HG03575 (cell line): Measurements from ENCODE around the gene TSHZ1.

Experiments used
- ATAC-seq: cut with Tn5 transposase; IDR thresholded peaks from one replicate; pipeline ENCODE4 v1.9.1; 2021; ENCODE audit not compliant: unreplicated experiment, insufficient number of reproducible peaks, low FRiP score; ENCODE audit errors: extremely low read depth

TSHZ1 gene

DNA sequence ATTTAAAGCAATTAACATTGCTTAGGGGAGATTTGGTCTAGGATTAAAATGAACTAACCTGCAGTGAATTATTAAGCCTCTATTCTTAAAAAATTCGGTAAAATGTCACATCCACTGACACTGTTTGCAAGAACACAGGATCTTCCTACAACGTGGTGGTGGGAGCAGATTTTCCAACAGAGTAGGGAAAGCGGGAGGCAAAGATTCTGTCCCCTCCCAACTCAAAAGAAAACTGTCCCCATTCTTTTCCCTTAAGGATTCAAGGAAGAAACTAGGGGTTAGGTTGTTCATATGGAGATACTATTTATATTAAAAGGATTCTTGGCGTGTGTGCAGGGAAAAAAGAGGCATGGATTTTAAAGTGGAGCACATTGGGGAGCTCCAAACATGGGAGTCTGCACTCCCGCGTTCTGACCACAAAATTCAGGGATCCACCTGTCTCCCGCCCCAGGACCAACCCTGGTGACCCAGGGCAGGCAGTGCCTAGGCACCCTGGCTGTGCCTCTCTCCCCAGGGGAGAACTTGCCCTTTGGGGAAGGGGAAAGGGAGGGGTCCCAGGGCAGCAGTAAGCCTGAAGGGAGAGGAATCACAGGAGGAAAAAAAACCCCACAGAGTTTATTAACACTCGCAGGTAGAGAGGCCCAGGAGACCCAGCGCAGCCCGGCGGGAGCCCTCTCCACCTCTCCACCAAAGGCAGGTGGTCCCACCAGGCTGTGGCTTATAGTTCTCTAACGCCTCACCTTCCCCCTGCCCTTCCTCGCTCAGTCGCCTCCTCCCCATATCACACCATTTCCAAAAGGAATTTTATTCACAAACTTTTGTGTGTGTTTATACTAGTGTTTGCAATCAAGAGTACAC lies 3.9 kb upstream of the TSHZ1 start:
- ATAC-seq: no peak

DNA sequence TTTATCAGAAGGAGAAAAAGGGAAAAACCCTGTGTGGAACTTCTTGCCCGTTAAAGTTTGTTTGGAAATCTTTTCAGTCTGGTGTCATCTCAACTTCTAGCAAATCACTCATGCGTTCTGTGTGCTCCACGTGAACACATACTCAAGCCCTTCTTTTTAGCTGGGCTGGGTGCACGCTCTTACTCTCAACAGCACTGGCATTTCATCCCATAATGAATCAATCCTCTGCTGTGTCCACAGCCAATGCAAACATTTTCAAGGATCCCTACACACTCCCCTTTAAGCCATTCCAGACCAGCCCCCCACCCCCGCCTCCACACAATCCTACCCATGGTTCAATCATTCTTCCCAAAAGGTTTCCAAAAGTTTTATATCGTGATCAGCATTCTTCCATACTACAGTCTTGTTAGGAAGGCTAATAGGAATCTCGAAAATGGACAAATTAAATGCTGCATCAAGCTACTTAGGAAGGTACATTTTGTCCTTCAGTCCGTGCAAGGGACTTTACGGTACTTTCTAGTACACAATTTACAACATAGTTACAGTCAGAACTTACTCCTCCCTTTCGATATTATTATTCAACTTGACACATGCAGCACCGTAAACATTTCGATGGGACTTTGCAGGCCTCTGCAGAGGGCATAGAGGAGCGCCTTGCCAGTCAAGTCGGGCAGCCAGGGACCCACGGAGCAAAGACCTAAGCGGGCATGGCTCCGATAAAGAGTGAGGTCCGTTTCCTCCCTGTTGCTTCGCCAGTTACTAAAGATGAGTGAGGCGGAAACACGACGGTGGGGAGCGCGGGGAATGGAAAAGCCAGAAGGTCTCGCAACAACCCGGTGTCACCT lies 3.1 kb upstream of the TSHZ1 start:
- ATAC-seq: no peak

DNA sequence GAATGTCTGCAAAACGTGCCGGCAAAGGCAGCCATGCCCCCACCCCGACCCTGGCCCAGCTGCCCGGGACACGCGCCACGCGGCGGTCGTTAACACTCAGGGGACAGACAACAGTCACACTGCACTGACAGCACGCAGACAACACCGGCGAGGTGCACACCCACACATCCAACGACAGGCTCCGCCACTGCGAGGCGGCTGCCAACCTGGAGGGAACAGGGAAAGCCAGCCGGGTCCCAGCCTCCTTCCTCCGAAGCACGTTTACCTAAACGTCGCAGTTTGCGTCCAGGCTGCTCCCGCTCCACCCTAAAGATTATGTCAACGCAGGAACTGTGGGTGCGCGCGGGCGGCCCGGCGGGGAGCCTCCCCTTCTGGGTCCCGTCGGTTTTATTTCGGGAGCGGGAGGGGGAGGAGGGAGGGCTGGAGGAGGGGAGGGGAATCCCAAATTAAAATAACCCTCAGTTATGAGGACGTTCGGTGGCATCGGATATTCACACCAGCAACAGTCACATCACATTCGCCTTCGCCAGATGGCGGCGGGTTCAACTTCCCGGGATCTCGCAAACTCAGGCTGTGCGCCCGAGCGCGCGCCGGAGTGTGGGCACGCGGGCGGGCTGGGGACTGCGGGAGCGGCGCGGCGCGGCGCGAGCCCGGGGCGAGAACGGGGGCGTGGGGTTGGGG lies 2.3 kb upstream of the TSHZ1 start:
- no peak for ATAC-seq

DNA sequence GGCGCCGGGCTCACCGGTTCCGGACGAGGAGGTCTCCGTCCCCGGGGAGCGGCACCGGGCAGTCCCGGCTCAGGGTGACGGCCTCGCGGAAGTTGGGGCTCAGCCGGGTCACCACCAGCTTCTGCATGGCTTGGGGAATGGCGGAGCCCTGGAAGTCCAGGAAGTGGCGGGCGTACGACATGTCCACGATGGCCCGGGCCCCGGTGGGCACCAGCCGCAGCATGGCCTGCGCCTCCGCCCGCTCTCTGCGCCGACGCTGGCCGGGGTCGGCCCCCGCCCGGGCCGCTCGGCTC lies 1.8 kb upstream of the TSHZ1 start:
- no peak for ATAC-seq

DNA sequence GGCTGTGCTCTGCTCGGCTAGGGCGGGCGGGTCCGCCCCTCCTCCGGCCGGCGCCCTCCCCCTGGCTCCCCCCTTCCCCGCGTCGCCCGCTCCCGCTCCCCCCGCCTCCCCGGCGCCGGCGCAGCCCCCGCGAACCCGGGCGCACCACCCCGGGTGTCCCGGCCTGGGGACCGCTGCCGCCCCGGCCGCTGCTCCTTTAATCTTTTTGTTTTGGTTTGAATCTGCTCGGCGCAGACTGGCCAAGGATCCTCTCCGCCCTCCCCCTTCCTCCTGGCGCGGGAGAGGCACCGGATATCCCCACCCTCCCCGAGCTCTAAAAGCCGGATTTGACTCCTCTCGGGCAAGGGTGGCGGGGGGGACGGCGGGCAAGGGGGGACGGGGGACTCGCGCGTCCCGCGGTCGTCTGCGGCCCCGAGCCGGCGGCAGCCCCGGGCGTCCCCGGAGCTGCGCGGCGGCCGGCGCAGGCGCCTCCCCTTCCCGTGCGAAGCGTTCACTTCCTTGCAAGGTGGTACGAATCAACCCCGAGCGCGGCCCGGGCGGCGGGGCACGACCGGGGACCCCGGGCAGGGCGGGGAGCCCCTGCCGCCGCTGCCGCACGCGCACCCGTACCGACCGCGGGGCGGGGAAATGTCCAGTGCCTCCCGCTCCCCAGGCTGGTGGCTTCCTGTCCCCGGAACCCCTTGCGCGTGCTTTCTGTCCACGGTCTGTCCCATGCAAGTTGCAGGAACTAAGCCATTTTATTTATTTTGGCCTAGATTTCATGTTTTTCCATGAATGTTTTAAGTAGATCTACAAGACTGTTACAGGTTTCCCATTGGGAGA lies 1.3 kb upstream of the TSHZ1 start, which contains the start of gene PTGR3:
PTGR3 (minus strand) TSS at position 11 of the 822 bp plus-strand sequence. CDS start 81 bp downstream, outside the sequence.
- ATAC-seq: no peak

DNA sequence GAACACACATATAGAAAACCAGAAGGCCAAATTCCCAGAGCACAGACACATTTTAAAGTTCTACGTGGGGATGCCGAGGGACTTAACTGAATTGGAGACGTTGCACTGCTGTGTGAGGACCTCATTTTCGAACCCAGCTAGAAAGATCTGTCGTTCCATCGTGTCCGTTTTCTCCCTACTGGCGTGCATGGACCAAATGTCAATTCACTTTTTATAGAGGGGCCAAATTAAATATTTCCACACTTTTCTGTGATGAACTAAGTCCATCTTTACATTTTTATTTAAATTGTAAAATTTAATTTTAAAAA lies 692 bp upstream of the TSHZ1 start:
- no peak for ATAC-seq

DNA sequence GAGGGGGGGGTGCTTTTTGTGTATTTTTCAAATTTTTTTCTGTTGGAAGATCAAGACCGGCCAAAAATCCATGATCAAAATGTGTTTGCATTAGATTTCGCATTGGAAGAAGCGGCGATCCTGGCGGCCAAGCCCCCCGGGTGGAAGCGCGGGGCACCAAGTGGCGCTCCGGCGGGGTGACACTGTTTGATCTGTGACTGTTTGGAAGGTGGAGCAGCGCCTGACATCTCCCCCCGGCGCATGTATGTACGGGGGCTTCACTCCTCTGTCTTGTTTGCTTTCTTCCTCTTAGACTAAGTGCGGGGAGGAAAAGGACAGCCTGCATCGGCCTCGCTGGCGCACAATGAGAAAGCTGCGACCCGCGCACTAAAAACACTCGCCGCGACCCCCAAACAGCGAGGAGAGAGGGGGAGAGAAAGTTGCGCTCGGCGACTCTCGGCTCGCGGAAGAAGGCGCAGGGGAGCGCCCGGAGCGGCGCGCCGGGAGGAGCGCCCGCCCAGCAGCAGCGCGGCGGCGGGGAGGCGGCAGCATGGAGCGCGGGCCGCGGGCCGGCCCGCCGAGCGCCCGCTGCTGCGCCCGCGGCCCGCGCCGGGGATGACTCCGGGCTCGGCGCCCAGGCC lies 515 bp downstream of the TSHZ1 start:
- ATAC-seq: no peak

DNA sequence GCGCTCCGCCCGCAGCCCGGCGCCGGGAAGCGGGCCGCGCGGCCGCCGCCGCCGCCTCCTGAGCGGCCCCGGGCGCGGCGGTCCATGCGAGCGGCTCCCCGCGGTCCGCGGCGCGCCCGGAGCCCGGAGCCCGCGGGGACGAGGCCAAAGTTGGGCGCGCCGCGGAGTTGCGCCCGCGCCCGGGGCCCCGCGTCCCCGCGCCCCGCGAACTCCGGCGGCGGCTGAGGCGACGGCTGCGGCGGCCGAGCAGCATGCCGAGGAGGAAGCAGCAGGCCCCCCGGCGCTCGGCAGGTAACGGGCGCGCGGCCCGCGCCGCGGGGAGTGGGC lies 992 bp downstream of the TSHZ1 start:
- no peak for ATAC-seq

DNA sequence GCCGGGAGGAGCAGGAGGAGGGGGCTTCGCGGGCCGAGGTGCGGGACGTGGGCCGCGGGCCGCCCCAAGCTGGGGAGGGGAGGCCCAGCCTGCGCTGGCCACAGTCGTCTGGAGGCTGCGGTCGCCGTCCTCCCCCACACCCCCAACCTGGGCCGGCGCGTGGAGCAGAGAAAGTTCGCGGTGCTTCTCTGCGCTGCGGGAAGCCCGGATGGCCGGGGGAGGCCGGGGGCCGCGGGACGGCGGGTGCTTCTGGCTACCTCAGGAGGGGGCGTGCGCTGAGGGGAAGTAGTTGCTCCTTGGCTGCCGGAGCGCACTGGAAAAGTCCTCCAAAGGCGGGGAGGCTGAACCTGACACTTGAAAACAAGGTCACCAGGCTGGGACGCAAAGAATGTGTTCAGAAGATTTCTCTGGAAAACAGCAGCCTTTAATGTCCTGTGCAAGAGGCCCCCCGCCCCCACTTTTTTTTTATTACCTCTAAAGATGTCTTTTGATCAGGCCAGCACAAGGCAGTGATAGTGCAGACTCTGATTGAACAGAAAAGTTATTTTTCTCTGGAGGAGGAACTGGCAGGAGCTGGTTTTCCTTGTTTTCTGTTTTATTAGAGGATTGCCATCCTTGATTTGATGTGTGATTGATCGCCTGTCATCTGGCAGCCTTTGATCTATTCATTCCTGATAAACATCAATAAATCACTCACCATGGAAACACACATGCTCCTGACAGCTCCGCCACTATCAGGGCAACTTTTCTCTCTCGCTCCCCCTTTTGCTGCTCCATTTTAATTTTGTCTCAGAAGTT lies 1.6 kb downstream of the TSHZ1 start:
- no peak for ATAC-seq

DNA sequence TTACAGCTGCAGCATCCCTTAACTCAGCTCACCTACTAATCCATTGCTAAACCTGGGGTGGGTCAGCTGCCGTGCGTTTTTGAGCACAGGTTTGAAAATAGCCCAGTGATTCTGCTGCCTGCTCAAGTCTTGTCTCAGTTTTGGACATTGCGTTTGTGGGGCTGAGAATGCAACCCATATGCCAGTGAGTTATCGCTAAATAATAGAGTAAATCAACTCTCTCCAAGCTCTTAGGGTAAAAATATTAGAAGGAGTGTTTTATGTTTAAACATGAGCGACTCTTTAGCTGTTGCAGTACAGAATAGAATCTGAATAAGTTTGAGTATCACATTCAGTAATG lies 2.1 kb downstream of the TSHZ1 start:
- no peak for ATAC-seq

DNA sequence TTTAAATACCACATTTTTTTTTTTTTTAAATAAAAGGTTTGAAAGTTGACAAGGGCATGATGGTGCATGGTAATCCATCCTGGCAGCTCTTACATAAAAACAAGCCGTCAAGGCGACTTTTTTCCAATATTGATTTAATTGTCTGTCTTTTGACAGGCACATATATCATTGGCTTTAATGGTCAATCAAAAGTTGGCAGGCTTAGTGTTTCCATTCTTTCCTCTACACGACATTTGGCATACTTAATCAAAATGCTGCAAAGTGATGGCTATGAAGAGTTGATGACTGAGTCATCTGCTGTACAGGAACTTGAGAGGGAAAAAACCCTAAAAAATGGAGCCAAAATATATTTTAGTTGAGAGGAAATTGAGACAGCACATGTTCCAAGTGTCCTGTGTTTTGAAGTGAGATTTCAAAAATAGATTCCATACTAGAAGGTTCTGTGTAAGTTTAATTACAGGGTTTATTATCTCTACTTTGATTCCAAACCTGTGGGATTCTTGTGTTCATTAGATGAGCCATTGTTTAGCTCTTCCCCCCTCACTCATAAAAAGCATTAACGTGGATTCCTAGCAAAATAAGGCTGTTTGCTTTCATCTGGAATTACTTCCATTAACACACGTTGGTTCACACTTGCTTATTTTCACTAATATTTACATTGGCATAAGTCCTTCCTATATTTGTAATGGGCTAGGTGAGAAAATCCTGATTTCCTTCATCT lies 3.2 kb downstream of the TSHZ1 start:
- ATAC-seq: no peak

DNA sequence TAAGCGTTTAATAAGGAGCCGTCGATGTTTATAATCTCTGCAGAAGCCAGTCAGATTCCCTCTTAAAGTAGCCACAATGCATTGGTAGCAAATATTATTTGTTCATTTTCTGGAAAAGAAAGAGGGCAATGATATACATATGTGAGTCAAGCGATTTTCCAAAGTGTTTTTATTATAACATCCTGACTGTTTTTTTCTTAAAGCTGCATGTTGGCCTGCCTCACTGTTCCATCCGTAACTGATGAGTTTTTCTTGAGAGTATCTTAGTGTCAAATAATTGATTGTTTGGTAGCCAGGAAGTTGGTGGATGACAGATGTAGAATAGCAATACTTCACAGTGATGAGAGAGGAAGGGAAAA lies 3.7 kb downstream of the TSHZ1 start:
- no peak for ATAC-seq

DNA sequence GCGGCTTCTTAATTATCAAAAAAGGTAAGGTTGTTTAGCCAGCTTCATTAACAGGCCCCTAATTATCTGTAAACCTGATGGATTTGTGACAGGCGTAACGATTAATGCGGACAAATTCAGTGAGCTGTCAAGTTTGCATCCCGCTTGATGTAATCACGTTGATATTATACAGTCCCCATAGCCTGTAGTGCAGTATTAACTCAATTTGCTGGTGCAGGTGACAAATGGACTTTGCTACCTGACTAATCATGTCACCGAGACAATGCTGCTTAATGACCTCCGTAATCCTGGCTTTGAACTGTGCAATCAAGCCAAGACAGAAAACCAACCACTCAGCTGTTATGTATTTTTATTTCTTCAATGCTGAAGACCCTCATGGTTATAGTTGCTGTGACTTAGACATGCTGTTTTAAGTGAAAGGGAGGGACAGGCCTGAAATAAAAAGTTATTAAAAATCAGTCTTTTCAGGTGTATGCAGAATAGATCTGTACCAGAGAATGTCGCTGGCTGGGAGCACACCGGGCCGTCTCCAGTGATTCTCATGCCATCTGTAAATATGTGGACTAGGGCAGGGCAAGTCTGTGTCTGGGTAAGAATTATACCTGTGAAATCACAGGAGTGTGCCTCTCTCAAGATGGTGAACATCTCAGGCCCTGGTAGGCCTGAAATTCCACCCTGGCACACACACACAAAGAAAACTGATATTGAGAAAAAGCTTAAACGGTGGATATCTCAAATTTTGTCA lies 4.3 kb downstream of the TSHZ1 start:
- no peak for ATAC-seq

DNA sequence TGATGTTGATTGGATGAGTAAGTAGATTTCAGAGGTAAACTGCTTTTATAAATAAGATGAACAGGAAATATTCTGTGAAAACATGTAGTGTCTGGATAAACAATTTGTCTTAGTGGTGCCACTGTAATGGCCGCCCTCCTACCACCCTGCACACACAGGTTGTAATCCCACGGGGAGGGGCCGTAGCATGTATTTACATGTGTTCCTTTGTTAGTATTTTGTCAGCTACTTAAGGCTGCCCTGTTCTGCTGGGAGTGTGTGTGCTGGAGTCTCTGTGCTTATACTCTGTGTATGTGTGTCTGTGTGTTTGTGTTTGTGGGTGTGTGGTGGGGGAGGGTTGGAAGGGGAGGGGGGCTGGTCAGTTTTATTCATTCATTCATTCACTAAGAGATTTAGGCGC lies 5.1 kb downstream of the TSHZ1 start:
- ATAC-seq: no peak

DNA sequence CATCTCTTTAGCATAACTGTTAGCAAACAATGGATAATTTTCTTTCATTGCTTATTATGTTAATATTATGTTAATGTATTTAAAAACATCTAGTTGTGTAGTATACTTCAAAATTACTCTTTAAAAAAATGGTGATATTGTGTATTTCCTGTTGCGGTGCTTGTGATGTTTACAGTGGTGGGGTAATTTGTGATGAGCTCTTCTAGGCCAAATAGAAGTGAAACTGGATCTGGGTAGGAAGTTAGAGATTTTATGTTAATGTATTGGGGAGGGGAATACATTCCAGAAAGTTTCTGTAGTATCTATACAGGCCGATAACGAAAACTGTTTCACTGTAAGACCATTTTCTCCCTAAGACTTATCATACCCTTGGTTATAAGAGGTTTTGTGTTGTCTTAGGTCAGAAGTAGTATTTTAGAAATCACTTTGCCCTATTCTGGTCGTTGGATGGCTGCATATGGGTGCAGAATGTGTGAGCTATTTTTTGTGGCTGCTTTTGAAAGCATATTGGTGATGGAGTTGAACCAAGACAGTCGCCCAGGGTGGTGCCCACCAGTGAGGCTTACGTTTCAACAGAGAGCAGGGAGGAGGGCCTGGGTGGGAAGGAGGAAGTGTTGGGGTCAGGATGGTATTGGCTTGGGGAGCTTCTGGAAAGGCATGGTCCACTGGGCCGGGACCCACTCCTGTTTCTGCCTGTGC lies 5.8 kb downstream of the TSHZ1 start:
- ATAC-seq: no peak

DNA sequence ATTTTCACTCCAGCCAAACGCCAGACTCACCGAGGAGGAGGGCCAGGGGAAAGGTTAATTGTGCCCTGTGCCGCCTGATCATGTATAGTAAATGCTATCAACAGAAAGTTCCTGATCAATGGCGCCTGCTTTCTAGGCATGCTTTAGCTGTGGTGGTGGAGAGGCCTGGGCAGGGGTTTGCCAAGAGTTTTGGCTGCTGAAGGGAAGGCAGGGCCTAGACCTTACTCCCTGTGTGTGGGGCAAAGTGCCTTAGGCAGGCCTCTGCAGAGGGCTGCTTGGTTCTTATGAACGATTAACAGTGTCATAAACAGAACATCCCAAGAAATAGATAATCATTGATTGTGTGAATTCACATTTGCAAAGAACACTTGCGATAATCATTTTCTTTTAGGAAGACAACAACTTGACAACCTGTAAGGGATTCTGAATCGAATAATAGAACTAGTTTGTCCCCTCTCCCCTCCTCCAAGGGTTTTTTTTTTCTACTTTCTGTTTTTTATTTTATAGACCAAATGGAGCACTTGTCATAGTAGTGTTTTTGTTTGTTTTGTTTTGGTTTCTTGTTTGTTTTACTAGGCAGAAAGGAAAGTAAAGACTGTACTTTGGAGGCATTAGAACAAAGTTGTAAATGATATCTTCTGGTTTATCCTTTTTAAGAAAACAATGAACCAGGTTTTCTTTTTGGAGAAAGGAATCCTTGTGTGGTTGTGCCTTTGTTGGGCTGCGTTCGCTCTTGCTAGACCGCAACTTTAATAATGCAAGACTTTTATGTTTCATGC lies 6.5 kb downstream of the TSHZ1 start:
- no peak for ATAC-seq
